Sigmoid colon (tissue), 4 donors: Measurements from ENCODE around the gene NODAL.

ENCODE experiments used
- EP300 ChIP-seq, 4 donors: sonication (generic); formaldehyde crosslinking; IDR thresholded peaks; one replicate each; pipeline ENCODE4 v1.6.1; 2017; ENCODE audit warnings: antibody characterized with exemption in 4 of 4
- POLR2A ChIP-seq, 2 donors: fragments of 450-650 bp; IDR thresholded peaks; one replicate each; pipeline ENCODE4 v1.6.1; 2016; ENCODE audit warnings: antibody characterized with exemption in 2 of 2, mild to moderate bottlenecking in 2 of 2, moderate library complexity in 2 of 2
- POLR2AphosphoS5 ChIP-seq, 4 donors: sonication (generic); formaldehyde crosslinking; IDR thresholded peaks; one replicate each; pipeline ENCODE4 v1.6.1; 2017; ENCODE audit warnings: antibody characterized with exemption in 4 of 4
- TF ChIP-seq, protein P1 (sequence below), 4 experiments: fragments of 450-650 bp in 3 of 4; fragments of 200-600 bp in 1 of 4; IDR thresholded peaks; one replicate each; pipeline ENCODE4 v1.5.1; 2016 to 2019; ENCODE audit warnings: antibody characterized with exemption in 4 of 4, mild to moderate bottlenecking in 3 of 4, moderate library complexity in 2 of 4

DNA sequence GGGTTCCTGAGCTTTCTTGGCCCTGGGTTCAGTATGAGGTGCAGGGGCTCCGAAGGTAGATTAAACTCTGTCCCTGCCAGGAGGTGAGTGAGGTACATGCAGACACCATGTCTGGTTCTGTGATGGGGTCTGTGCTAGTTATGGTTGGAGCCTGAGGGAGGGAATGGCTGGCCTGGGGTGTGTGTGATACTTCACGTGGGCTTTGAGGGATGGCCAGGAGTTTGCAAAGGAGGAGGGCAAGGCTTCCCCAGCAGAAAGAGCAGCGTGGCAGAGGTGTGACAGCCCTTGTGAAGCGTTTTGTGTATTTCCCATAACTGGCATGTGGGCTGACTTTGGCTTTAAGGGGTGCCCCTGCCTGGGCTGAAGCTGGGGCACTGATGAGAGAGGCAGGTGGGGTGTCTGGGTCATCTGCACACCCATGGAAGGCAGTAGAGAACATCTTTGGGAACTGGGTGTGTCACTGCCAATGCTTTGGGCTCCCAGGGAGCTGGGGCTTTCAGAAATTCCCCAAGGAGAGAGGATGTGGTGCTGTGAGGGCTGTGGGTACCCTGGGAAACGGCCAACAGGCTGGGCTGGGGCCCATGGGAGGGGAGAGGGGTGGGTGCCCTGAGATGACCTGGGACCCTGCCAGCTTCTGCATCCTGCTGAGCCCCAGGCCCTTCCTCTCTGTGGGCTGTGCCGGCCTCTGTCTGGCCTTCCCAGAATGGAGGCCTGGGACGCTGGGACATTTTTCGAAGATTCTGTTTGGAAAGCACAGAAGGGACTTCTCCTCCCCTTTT, 41.7 kb upstream of the NODAL start:
- TF ChIP-seq, protein P1, sequence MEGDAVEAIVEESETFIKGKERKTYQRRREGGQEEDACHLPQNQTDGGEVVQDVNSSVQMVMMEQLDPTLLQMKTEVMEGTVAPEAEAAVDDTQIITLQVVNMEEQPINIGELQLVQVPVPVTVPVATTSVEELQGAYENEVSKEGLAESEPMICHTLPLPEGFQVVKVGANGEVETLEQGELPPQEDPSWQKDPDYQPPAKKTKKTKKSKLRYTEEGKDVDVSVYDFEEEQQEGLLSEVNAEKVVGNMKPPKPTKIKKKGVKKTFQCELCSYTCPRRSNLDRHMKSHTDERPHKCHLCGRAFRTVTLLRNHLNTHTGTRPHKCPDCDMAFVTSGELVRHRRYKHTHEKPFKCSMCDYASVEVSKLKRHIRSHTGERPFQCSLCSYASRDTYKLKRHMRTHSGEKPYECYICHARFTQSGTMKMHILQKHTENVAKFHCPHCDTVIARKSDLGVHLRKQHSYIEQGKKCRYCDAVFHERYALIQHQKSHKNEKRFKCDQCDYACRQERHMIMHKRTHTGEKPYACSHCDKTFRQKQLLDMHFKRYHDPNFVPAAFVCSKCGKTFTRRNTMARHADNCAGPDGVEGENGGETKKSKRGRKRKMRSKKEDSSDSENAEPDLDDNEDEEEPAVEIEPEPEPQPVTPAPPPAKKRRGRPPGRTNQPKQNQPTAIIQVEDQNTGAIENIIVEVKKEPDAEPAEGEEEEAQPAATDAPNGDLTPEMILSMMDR (IDR thresholded peaks at IDR 0.05): no peak
- TF ChIP-seq EP300 (IDR thresholded peaks at IDR 0.05) (no peak), POLR2A (IDR thresholded peaks at IDR 0.05) (no peak), POLR2AphosphoS5 (IDR thresholded peaks at IDR 0.05) (no peak)
